Gastroesophageal sphincter (tissue), 3 donors: ENCODE results near the gene ARPC5.

Source experiments
- EP300 ChIP-seq: sonication (generic); formaldehyde crosslinking; IDR thresholded peaks from one replicate; pipeline ENCODE4 v1.6.1; 2017; ENCODE audit warnings: antibody characterized with exemption, mild to moderate bottlenecking
- POLR2A ChIP-seq, 2 donors: fragments of 450-650 bp; IDR thresholded peaks; one replicate each; pipeline ENCODE4 v1.6.1; 2017; ENCODE audit warnings: antibody characterized with exemption in 2 of 2, mild to moderate bottlenecking in 2 of 2, moderate library complexity in 1 of 2
- POLR2AphosphoS5 ChIP-seq: sonication (generic); formaldehyde crosslinking; IDR thresholded peaks from one replicate; pipeline ENCODE4 v1.6.1; 2017; ENCODE audit warnings: antibody characterized with exemption
- TF ChIP-seq, protein P1 (sequence below), 4 experiments: fragments of 200-600 bp in 2 of 4; fragments of 450-650 bp in 2 of 4; sonication (generic) in 1 of 4; IDR thresholded peaks; one replicate each; pipeline ENCODE4 v1.5.1; 2017 to 2019; ENCODE audit warnings: antibody characterized with exemption in 4 of 4, mild to moderate bottlenecking in 2 of 4, moderate library complexity in 2 of 4

DNA sequence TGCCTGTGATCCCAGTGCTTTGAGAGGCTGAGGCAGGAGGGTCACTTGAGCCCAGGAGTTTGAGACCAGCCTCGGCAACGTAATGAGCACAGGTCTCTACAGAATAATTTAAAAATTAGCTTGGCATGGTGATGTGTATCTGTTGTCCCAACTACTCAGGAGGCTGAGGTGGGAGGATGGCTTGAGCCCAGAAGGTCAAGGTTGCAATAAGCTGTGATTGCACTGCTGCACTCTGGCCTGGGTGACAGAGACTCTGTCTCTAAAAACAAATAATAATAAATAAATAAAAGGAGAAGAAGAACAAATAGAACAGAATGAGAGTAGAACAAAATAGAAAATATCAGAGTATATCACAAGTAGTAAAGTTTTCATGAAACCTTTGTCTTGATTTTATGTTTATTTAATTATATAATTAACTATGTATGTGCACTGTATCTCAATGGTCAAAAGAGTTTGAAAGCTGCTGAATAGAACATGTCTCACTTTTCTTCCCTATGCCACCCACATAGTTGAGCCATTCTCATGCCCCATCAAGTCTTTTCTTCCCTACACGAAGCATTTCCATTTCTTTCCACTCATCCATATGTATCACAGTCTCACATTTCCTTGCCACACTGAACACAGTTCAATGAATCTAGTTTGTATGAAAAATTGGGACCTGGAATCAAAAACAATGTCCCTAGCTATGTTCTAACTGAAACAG is 40.5 kb upstream of the ARPC5 start:
- TF ChIP-seq POLR2AphosphoS5 (no peak), POLR2A (IDR thresholded peaks at IDR 0.05) (no peak), EP300 (no peak)
- TF ChIP-seq, protein P1, sequence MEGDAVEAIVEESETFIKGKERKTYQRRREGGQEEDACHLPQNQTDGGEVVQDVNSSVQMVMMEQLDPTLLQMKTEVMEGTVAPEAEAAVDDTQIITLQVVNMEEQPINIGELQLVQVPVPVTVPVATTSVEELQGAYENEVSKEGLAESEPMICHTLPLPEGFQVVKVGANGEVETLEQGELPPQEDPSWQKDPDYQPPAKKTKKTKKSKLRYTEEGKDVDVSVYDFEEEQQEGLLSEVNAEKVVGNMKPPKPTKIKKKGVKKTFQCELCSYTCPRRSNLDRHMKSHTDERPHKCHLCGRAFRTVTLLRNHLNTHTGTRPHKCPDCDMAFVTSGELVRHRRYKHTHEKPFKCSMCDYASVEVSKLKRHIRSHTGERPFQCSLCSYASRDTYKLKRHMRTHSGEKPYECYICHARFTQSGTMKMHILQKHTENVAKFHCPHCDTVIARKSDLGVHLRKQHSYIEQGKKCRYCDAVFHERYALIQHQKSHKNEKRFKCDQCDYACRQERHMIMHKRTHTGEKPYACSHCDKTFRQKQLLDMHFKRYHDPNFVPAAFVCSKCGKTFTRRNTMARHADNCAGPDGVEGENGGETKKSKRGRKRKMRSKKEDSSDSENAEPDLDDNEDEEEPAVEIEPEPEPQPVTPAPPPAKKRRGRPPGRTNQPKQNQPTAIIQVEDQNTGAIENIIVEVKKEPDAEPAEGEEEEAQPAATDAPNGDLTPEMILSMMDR (IDR thresholded peaks at IDR 0.05): no peak
